Osteocyte (in vitro differentiated cells): ENCODE measurements around the gene OR2Z1. TPM values are rescaled to one million over a fixed set of nuclear protein-coding genes. Genes with fewer than 3 reads are reported as not detected.

Experiments used
- DNase-seq: peaks from one replicate; pipeline ENCODE4 v3.0.0; 2021; ENCODE audit warnings: mixed read lengths; ENCODE audit not compliant: unreplicated experiment; ENCODE audit errors: extremely low spot score
- H3K27ac Mint-ChIP-seq: one replicate; pipeline ENCODE4 v1.8.0; 2021; ENCODE audit warnings: mild to moderate bottlenecking, mixed read lengths; ENCODE audit not compliant: unreplicated experiment
- H3K27me3 Mint-ChIP-seq: one replicate; pipeline ENCODE4 v1.8.0; 2021; ENCODE audit warnings: mixed read lengths; ENCODE audit not compliant: unreplicated experiment
- H3K36me3 Mint-ChIP-seq: one replicate; pipeline ENCODE4 v1.8.0; 2021; ENCODE audit warnings: mixed read lengths; ENCODE audit not compliant: unreplicated experiment
- H3K4me1 Mint-ChIP-seq: one replicate; pipeline ENCODE4 v1.8.0; 2021; ENCODE audit warnings: mixed read lengths; ENCODE audit not compliant: unreplicated experiment
- H3K4me3 Mint-ChIP-seq: one replicate; pipeline ENCODE4 v1.8.0; 2021; ENCODE audit warnings: mild to moderate bottlenecking, moderate library complexity, mixed read lengths; ENCODE audit not compliant: unreplicated experiment
- H3K9me3 Mint-ChIP-seq: one replicate; pipeline ENCODE4 v1.8.0; 2021; ENCODE audit warnings: mixed read lengths; ENCODE audit not compliant: unreplicated experiment
- long read RNA-seq: library from polyadenylated mRNA; unstranded; transcript quantifications from one replicate; pipeline ENCODE4 v2.0.0, GENCODE V29; 2021
- total RNA-seq: library from RNA; stranded (reverse); gene quantifications from 2 replicates; pipeline ENCODE4 v1.2.1, GENCODE V29; 2021
- TF ChIP-seq, protein P1 (sequence below): fragments of 200-600 bp; sonication (generic); IDR thresholded peaks from 2 replicates; pipeline ENCODE4 v1.5.0; 2021; ENCODE audit warnings: antibody characterized with exemption, mild to moderate bottlenecking, moderate library complexity

The OR2Z1 gene, protein sequence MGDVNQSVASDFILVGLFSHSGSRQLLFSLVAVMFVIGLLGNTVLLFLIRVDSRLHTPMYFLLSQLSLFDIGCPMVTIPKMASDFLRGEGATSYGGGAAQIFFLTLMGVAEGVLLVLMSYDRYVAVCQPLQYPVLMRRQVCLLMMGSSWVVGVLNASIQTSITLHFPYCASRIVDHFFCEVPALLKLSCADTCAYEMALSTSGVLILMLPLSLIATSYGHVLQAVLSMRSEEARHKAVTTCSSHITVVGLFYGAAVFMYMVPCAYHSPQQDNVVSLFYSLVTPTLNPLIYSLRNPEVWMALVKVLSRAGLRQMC
- total RNA-seq, result not detected in 2 replicates
- long read RNA-seq, result 0 reads

- Mint-ChIP-seq H3K9me3 (peaks cover 21% of the 10 kb centered on the region), H3K36me3 (no peaks in the 10 kb centered on the region), H3K27ac (no peak within 1 kb of the TSS), H3K27me3 (no peaks in the 10 kb centered on the region), H3K4me3 (no peak within 1 kb of the TSS), H3K4me1 (no peaks in the 10 kb centered on the region)
- DNase-seq, result peak; percentile 54
- TF ChIP-seq, protein P1, sequence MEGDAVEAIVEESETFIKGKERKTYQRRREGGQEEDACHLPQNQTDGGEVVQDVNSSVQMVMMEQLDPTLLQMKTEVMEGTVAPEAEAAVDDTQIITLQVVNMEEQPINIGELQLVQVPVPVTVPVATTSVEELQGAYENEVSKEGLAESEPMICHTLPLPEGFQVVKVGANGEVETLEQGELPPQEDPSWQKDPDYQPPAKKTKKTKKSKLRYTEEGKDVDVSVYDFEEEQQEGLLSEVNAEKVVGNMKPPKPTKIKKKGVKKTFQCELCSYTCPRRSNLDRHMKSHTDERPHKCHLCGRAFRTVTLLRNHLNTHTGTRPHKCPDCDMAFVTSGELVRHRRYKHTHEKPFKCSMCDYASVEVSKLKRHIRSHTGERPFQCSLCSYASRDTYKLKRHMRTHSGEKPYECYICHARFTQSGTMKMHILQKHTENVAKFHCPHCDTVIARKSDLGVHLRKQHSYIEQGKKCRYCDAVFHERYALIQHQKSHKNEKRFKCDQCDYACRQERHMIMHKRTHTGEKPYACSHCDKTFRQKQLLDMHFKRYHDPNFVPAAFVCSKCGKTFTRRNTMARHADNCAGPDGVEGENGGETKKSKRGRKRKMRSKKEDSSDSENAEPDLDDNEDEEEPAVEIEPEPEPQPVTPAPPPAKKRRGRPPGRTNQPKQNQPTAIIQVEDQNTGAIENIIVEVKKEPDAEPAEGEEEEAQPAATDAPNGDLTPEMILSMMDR, result no peak
These were observed at the start of gene OR2Z1 for GRCh38 chr19:8721334-8721733. OR2Z1 (plus strand) TSS chr19:8721634; CDS start chr19:8731029, 9,395 bp downstream.

DNA sequence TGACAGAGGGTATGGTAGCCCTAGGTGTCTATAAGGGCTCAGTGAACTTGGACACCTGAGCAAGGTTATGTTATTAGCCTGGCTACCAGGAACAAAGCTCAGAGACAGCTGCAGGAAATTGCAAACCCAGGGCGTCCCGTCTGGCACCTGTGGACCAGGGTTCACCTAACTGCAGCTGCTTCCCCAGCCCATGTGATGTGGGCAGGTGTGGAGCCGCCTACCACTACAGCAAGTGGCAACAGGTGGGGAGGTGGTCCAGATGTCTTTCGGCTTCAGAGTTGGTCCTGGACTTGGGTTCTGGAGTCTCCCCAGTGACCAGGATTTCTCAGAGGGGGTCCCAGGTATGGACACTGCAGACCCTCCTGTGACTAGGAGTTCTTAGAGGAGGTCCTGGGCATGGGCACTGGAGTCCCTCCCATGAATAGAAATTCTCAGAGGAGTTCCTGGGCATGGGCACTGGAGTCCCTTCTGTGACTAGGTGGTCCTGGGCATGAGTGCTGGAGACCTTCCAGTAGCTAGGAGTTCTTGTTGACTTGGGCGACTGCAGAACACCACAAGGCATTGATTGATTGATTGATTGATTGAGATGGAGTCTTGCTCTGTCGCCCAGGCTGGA, 48.0 kb upstream of the OR2Z1 start:
- TF ChIP-seq, protein P1, result no peak
- Mint-ChIP-seq H3K9me3 (peaks cover 7% of the 10 kb centered on the region), H3K4me1 (no peaks in the 10 kb centered on the region), H3K36me3 (no peaks in the 10 kb centered on the region), H3K27me3 (no peaks in the 10 kb centered on the region), H3K27ac (no peak overlapping the region), H3K4me3 (no peak overlapping the region)
- no peak for DNase-seq

- H3K27ac Mint-ChIP-seq, result no peak overlapping the region
- TF ChIP-seq, protein P1, result no peak
- no peaks in the 10 kb centered on the region for H3K36me3 Mint-ChIP-seq
- no peaks in the 10 kb centered on the region for H3K27me3 Mint-ChIP-seq
- H3K4me1 Mint-ChIP-seq, result no peaks in the 10 kb centered on the region
- H3K9me3 Mint-ChIP-seq, result peaks cover 7% of the 10 kb centered on the region
- DNase-seq, result no peak
- no peak overlapping the region for H3K4me3 Mint-ChIP-seq
These were observed 46.4 kb upstream of the OR2Z1 start for GRCh38 chr19:8675066-8675465.

GRCh38 chr19:8678244-8678807, 43.1 kb upstream of the OR2Z1 start:
- Mint-ChIP-seq H3K4me1 (no peaks in the 10 kb centered on the region), H3K4me3 (no peak overlapping the region), H3K27ac (no peak overlapping the region), H3K27me3 (no peaks in the 10 kb centered on the region), H3K9me3 (peaks cover 18% of the 10 kb centered on the region), H3K36me3 (no peaks in the 10 kb centered on the region)
- TF ChIP-seq, protein P1, result no peak
- DNase-seq, result no peak
